ENCODE results near the gene ZNF850.

Gene ZNF850

DNA sequence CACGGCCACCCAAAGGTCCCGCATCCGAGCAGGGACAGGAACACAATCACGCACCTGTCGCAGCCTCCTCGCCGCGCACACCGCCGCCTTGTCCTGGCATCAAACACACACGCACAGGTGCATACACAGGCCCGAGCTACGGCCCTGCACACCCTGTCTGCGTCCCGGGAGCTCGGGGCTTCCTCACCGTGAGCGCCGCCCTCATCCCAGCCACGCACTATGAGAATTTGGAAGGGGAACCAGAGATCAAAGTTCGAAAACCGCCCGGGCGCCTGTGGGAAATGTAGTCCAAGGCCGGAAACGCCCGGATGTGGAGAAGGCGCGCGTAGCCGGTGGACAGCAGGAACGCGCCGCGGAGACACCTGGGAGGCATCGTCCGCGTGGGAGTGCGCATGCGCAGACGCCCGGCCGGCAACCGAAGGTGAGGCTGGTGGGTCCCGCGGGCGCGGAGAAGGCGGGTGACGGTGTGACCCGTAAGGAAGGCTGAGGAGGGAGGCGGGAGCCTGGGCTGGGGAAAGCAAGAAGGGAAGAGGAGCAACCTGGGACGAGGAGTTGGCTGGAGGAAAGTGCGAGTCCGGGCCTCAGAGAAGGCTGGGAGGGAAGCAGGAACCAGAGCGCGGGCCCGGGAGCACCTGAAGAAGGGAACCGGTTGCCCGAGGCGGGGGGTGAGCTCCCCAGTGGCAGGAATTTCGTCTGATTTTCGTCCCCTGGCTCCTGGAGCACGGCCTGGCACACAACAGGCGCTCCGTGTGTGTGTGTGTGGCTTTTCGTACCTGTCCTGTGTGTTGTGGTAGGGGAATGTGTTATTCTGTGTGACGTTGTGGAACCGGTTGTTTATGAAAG, 85.2 kb downstream of the ZNF850 start, which contains the start of gene ZNF567:
TSS of gene ZNF567 (plus strand) at position 399 of the 843 bp plus-strand sequence. CDS start 7,256 bp downstream, outside the sequence.
- DNase-seq: peak; percentile 67

DNA sequence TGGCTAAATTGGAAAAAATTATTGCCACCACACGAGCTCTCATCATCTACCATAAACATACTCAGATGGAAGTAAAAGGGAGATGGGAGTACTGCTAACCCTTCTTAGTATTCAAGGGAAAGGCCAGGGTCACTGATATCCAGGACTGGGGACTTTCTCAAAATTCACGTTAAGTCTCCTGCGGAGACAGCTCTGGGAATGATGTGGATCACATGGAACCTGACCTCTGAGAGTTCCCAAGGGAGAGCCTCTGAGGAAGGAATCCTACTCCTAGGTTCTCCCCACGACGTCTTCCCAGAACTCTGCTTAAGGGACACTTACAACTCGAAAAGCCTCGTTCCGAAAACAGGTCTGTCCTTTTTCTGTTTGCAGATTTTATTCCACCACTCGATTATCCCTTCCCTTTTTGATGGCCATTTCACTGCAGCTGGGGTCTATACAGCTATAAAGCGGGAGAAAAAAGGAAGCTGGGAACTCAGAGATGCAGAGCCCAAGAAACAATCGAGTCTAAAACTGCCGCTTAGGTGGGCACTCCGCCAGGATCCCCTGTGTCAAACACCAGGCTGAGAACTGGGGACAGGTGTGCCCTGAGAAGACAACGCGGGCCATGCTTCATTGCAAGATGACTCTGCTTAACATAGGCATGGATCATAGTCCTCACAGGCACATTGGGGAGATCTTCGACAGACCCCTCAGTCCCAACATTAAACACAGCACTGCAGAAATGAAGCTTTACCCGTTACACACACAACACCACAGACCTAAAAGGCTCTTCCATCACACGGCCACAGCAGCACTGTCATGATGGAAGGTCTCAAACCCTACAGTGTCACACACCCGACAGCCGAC, 86.0 kb downstream of the ZNF850 start:
- DNase-seq: no peak

GRCh38 chr19:36685835-36686234, 86.8 kb downstream of the ZNF850 start:
- no peak for DNase-seq

DNA sequence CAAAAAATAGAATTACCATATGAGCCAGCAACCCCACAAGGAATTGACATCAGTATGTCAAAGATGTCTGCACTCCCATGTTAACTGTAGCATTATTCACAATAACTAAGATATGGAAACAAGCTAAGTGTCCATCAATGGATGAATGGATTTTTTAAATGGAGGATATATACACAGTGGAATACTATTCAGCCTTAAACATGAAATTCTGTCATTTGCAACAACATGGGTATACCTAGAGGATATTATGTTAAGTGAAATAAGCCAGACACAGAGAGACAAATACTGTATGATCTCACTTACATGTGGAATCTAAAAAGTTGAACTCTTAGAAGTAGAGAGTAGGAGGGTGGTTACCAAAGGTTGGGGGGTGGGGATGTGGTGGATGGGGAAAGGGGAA, 93.2 kb downstream of the ZNF850 start:
- DNase-seq: no peak

DNA sequence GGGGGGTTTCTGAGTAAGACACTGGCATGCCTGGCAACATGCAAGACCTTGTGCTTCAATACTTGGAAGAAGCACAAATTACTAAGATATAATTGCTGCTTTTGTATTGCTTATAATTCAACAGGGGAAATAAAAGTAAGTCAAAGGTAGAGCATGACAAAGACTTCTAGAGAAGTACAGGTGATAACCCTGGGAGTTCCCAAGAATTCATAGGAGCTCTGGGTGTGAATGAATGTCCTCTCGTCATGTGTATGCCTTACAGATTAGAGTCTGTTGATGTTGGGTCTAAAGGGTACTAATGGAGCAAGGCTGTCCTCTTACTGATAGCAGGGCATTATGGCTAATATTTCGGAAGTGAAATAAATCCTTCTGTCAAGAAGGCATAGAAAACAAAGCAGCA, 98.4 kb downstream of the ZNF850 start:
- DNase-seq: no peak

- DNase-seq: no peak
These were observed 100.2 kb downstream of the ZNF850 start for GRCh38 chr19:36672368-36672767.

DNA sequence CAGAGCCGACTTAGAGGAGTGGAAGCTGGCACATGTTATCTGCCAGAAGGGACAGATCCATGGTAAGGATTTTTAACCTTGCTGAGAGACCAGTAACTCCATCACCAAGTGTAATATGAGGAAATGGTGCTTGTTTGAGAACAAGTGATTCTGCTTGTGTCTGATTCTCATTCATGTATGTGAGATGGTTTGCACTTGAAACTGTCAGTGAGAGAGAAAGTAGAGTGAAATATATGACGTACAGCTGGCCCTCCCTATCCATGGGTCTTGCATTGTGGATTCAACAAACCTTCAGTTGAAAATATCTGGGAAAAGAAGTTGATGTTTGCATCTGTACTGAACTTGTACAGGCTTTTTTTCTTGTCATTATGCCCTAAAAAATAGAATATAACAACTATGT, 104.0 kb downstream of the ZNF850 start:
- DNase-seq: no peak

DNA sequence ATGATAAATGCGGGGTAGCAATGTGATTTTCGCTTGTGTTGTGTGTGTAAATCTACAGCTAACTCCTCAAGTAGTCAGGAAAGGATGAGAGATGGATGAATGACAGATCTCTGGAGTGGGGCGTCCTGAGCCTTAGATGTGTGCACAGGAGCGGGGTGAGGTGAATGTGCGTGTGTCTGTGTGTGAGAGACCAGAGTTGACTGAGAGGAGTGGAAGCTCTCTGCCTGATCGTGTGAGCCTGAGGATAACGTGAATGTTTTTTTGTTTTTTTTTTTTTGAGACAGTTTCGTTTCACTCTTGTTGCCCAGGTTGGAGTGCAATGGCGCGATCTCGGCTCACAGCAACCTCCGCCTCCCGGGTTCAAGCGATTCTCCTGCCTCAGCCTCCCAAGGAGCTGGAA, 106.8 kb downstream of the ZNF850 start:
- no peak for DNase-seq

Measured in SIG-M5 (cell line).